ENCODE measurements around the gene TAF4.

DNA sequence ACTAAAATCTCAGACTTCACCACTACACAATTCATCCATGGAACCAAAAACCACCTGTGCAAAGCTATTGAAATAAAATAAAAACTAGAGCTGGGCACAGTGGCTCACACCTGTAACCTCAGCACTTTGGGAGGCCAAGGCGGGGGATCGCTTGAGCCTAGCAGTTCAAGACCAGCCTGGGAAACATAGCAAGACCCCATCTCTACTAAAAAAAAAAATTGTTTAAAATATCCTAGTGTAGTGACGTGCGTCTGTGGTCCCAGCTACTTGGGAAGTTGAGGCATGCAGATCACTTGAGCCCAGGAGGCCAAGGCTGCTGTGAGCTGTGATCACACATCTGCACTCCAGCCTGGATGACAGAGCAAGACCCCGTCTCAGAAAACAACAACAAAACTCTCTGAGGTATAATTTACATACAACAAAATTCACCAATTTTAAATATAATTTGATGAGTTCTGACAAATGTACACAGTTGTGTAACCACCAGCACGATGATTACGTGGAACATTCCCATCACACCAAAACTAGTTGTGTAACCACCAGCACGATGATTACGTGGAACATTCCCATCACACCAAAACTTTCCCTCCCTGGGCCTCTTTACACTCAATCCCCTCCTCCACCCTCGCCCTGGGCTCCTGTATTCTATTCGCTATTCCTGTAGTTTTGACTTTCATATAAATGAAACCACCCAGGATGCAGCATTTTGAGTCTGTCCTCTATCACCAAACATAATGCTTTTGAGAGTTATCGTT is 107.5 kb downstream of the TAF4 start:
- TF ChIP-seq SUZ12 (IDR thresholded peaks at IDR 0.05; ENCODE audit: low read depth, low read length) (no peak), GPN1 (CRISPR knock-in tag; IDR thresholded peaks at IDR 0.05; ENCODE audit: borderline replicate concordance) (no peak), ZNF17 (CRISPR knock-in tag; IDR thresholded peaks at IDR 0.05) (no peak), SMC3 (IDR thresholded peaks at IDR 0.05; ENCODE audit: low read length) (no peak), CBX1 (IDR thresholded peaks at IDR 0.05; ENCODE audit: low read depth) (no peak)

Data from HepG2 (cell line).